HUES6 (cell line): ENCODE data around the gene ZNRF1.

ENCODE experiments used
- H3K27ac ChIP-seq: 2 replicates; pipeline ENCODE4 v1.7.0; 2013; ENCODE audit warnings: low read depth, mild to moderate bottlenecking, low read length, inconsistent platforms
- H3K27me3 ChIP-seq: 2 replicates; pipeline ENCODE4 v1.6.1; 2013; ENCODE audit warnings: low read length; ENCODE audit not compliant: control insufficient read depth, insufficient read depth
- H3K36me3 ChIP-seq: 2 replicates; pipeline ENCODE4 v1.6.1; 2013; ENCODE audit warnings: low read length; ENCODE audit not compliant: control insufficient read depth, insufficient read depth
- H3K4me1 ChIP-seq: 2 replicates; pipeline ENCODE4 v1.6.1; 2013; ENCODE audit warnings: low read length; ENCODE audit not compliant: control insufficient read depth, insufficient read depth
- H3K4me3 ChIP-seq: 2 replicates; pipeline ENCODE4 v1.5.1; 2013; ENCODE audit warnings: low read depth, low read length
- H3K9ac ChIP-seq: one replicate; pipeline ENCODE4 v1.6.1; 2013; ENCODE audit warnings: mild to moderate bottlenecking, low read length
- H3K9me3 ChIP-seq: 2 replicates; pipeline ENCODE4 v1.6.1; 2013; ENCODE audit warnings: low read depth, low read length; ENCODE audit not compliant: control insufficient read depth, insufficient read depth

ZNRF1 gene

GRCh38 chr16:75027520-75028300 is 28.9 kb downstream of the ZNRF1 start:
- H3K4me3 ChIP-seq: no peak overlapping the region
- no peaks in the 10 kb centered on the region for H3K27me3 ChIP-seq
- no peaks in the 10 kb centered on the region for H3K4me1 ChIP-seq
- no peaks in the 10 kb centered on the region for H3K9me3 ChIP-seq
- H3K36me3 ChIP-seq: no peaks in the 10 kb centered on the region
- H3K27ac ChIP-seq: no peak overlapping the region
- H3K9ac ChIP-seq: no peak overlapping the region

- Histone ChIP-seq H3K27ac (no peak overlapping the region), H3K4me1 (no peaks in the 10 kb centered on the region), H3K36me3 (no peaks in the 10 kb centered on the region), H3K9me3 (no peaks in the 10 kb centered on the region), H3K4me3 (no peak overlapping the region), H3K27me3 (no peaks in the 10 kb centered on the region), H3K9ac (no peak overlapping the region)
Measured at GRCh38 chr16:75028544-75029135, 29.8 kb downstream of the ZNRF1 start.

DNA sequence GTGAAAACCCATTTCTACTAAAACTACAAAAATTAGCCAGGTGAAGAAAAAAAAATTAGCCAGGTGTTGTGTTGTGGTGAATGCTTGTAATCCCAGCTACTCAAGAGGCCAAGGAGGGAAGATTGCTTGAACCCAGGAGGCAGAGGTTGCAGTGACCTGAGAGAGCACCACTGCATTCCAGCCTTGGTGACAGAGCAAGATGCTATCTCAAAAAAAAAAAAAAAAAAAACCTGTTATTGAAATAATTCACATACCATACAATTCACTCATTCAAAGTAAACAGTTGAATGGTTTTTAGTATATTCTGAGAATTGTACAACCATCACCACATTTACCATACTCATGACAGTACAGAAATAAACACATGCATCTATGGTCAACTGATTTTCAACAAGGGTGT is 31.0 kb downstream of the ZNRF1 start:
- H3K36me3 ChIP-seq: no peaks in the 10 kb centered on the region
- H3K27ac ChIP-seq: no peak overlapping the region
- H3K4me1 ChIP-seq: no peaks in the 10 kb centered on the region

GRCh38 chr16:75032655-75033054 is 33.8 kb downstream of the ZNRF1 start:
- H3K4me1 ChIP-seq: no peaks in the 10 kb centered on the region
- H3K4me3 ChIP-seq: no peak overlapping the region
- no peak overlapping the region for H3K9ac ChIP-seq
- H3K36me3 ChIP-seq: no peaks in the 10 kb centered on the region
- no peaks in the 10 kb centered on the region for H3K27me3 ChIP-seq
- H3K9me3 ChIP-seq: peaks cover 6% of the 10 kb centered on the region; the same call in 1 of the 2 replicates
- no peak overlapping the region for H3K27ac ChIP-seq

More for the DNA sequence above, 31.0 kb downstream of the ZNRF1 start:
- no peaks in the 10 kb centered on the region for H3K9me3 ChIP-seq
- no peak overlapping the region for H3K4me3 ChIP-seq
- H3K27me3 ChIP-seq: no peaks in the 10 kb centered on the region
- no peak overlapping the region for H3K9ac ChIP-seq

GRCh38 chr16:75035410-75035968 is 36.7 kb downstream of the ZNRF1 start:
- Histone ChIP-seq H3K9ac (no peak overlapping the region), H3K27me3 (no peaks in the 10 kb centered on the region), H3K9me3 (peaks cover 14% of the 10 kb centered on the region), H3K4me1 (no peaks in the 10 kb centered on the region), H3K4me3 (no peak overlapping the region), H3K27ac (no peak overlapping the region), H3K36me3 (no peaks in the 10 kb centered on the region)

- Histone ChIP-seq H3K27ac (no peak overlapping the region), H3K9me3 (peaks cover 14% of the 10 kb centered on the region), H3K36me3 (no peaks in the 10 kb centered on the region), H3K4me1 (no peaks in the 10 kb centered on the region), H3K9ac (no peak overlapping the region), H3K4me3 (no peak overlapping the region), H3K27me3 (no peaks in the 10 kb centered on the region)
Measured at GRCh38 chr16:75038036-75038858, 39.4 kb downstream of the ZNRF1 start.

- no peaks in the 10 kb centered on the region for H3K4me1 ChIP-seq
- no peak overlapping the region for H3K4me3 ChIP-seq
- H3K9me3 ChIP-seq: peaks cover 14% of the 10 kb centered on the region
- no peaks in the 10 kb centered on the region for H3K36me3 ChIP-seq
- H3K27me3 ChIP-seq: no peaks in the 10 kb centered on the region
- H3K27ac ChIP-seq: no peak overlapping the region
- no peak overlapping the region for H3K9ac ChIP-seq
Measured at GRCh38 chr16:75039941-75040340, 41.1 kb downstream of the ZNRF1 start.

- Histone ChIP-seq H3K27me3 (no peaks in the 10 kb centered on the region), H3K9me3 (peaks cover 8% of the 10 kb centered on the region), H3K9ac (no peak overlapping the region), H3K36me3 (no peaks in the 10 kb centered on the region), H3K27ac (no peak overlapping the region), H3K4me1 (no peaks in the 10 kb centered on the region), H3K4me3 (no peak overlapping the region)
Measured at GRCh38 chr16:75042426-75043174, 43.8 kb downstream of the ZNRF1 start.

DNA sequence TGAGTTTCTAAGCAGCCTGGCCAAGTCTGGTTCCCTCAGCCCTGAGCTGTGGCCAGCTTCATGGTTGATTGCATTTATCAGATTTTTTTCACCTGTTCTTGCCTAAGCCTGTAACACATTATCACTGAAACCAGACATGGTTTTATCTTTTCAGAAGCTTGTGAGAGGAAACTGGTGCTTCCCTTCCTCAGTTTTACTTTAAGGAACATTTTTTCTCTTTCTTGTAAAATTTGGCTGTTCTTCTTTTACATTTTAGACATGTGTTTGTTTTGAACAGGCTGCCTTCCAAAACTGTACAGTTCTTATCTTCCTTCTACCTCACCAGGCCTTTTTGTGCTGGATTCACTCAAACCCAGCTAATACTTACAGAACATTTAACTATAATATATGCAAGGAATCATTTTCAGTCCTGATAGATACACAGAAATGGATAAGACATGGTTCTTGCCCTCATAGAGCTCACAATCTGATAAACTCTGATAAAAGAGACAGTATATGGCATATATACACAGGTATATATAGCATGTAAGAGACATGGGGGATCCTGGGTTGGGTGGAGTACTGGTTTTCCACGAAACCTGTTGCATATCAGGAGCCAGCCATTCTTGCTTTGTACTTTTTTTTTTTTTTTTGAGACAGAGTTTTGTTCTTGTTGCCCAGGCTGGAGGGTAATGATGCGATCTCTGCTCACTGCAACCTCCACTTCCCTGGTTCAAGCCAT is 44.5 kb downstream of the ZNRF1 start:
- Histone ChIP-seq H3K9ac (no peak overlapping the region), H3K4me3 (no peak overlapping the region), H3K27me3 (no peaks in the 10 kb centered on the region), H3K9me3 (peaks cover under 1% of the 10 kb centered on the region), H3K27ac (no peak overlapping the region), H3K36me3 (no peaks in the 10 kb centered on the region), H3K4me1 (no peaks in the 10 kb centered on the region; the same call in 1 of the 2 replicates)

DNA sequence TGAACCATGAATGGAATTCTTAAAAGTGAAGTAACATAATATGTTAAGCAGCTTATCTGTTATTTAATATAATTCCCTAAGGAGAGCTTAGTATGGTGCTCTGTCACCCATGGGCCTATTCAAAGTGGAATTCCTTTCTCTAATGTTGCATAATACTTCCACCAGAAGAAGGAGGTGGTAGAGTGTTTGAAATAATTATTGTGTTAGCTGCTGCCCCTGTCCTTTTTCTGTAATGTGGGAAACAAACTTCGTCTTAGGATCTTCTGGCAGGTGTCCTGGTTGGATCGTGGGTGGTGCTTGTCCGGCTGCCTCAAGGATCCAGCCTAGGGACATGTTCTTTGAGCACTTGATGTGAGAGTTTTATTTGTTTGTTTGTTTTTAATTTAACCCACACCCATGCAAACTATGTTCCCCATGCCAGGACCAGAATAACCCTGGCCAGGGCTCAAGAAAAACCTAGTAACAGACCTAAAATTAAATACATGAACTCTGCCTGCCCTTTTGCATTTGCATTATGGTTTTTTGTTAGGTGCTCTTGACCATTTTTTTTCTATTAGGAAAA is 46.1 kb downstream of the ZNRF1 start:
- Histone ChIP-seq H3K27ac (no peak overlapping the region), H3K27me3 (no peaks in the 10 kb centered on the region)

More for the DNA sequence above, 46.1 kb downstream of the ZNRF1 start:
- Histone ChIP-seq H3K4me3 (no peak overlapping the region), H3K9me3 (no peaks in the 10 kb centered on the region), H3K4me1 (no peaks in the 10 kb centered on the region; the same call in 1 of the 2 replicates), H3K9ac (no peak overlapping the region), H3K36me3 (no peaks in the 10 kb centered on the region)
